ENCODE data around the gene KRTAP9-8. TPM values are rescaled to one million over a fixed set of nuclear protein-coding genes. Genes with fewer than 3 reads are reported as not detected.
"Not testable (repeated sequence)": the region's sequence is repeated elsewhere in the genome, so short reads cannot be mapped to it uniquely, and the experiment has no call there.

The KRTAP9-8 gene
- total RNA-seq, 1 donor from 2014 or later: not detected

DNA sequence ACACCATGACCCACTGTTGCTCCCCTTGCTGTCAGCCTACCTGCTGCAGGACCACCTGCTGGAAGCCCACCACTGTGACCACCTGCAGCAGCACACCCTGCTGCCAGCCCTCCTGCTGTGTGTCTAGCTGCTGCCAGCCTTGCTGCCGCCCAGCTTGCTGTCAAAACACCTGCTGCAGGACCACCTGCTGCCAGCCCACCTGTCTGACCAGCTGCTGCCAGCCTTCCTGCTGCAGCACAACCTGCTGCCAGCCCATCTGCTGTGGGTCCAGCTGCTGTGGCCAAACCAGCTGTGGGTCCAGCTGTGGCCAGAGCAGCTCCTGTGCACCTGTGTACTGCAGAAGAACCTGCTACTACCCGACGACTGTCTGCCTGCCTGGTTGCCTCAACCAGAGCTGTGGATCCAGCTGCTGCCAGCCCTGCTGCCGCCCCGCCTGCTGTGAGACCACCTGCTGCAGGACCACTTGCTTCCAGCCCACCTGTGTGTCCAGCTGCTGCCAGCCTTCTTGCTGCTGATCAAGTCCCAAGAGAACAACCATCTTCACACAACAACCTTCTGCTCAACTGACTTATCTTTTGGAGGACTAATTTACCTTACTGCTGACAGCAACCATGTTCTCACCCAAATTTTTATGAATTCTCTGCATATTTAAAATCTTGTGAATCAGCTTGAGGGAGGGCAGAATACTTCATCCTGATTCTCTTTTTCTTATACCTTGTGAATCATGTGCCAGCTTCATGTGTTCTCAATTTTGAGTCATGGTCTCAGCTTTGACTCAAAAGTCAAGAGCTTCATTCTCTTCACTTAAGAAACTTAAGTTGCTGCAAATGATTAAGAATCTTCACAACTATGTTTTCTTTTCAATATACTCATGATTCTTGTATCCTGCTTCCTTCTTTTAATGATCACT lies 17.8 kb downstream of the KRTAP9-8 start, which contains the start of gene KRTAP9-9:
Gene KRTAP9-9, plus strand, starts transcription at position 4 of the 910 bp plus-strand sequence.
- not testable (repeated sequence) for DNase-seq (ENCODE audit: low read depth in 2 of 2)

- DNase-seq (ENCODE audit: low read depth in 2 of 2): no peak
Observed at GRCh38 chr17:41256291-41256685, 18.5 kb downstream of the KRTAP9-8 start.

GRCh38 chr17:41258406-41258805 lies 20.6 kb downstream of the KRTAP9-8 start:
- no peak for DNase-seq (ENCODE audit: low read depth in 2 of 2)

DNA sequence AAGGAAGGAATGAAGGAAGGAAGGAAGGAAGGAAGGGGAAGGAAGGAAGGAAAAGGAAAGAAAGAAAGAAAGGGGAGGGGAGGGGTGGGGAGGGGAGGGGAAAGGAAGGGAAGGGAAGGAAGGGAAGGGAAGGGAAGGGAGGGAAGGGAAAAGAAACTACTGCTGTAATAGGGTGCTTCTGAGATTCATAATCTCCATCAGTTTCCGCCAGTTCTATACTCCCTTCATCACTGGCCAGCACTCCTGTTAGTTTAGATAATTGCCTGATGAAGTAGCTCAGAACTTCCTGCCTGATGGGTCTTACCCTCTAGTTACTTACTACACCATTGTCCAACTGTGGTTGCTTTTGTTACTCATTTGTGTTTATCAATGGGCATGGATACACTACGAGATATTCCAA lies 25.4 kb downstream of the KRTAP9-8 start:
- DNase-seq (ENCODE audit: low read depth in 2 of 2): no peak

- no peak for DNase-seq (ENCODE audit: low read depth in 2 of 2)
Observed at GRCh38 chr17:41264599-41264998, 26.8 kb downstream of the KRTAP9-8 start.

DNA sequence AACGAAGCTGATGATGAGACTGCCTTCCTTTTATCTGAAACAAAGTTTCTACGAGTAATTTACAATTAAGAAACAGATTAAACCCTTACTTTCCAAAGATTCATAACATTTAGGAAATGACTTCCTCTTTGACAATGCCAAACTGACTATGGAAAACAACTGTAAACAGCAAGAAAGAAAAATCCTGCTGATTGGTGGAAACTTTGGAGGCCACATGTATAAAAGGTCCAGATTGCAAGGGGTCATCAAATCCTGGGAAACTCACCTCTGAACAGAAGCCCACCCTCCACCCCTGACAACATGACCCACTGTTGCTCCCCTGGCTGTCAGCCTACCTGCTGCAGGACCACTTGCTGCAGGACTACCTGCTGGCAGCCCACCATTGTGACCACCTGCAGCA lies 27.3 kb downstream of the KRTAP9-8 start, which contains the start of gene KRTAP9-6:
Gene KRTAP9-6, plus strand, starts transcription at position 301 of the 400 bp plus-strand sequence. Its CDS starts 0 bp downstream, at position 301.
- no peak for DNase-seq (ENCODE audit: low read depth in 2 of 2)

- no peak for DNase-seq (ENCODE audit: low read depth in 2 of 2)
Observed at GRCh38 chr17:41267711-41268110, 29.9 kb downstream of the KRTAP9-8 start.

DNA sequence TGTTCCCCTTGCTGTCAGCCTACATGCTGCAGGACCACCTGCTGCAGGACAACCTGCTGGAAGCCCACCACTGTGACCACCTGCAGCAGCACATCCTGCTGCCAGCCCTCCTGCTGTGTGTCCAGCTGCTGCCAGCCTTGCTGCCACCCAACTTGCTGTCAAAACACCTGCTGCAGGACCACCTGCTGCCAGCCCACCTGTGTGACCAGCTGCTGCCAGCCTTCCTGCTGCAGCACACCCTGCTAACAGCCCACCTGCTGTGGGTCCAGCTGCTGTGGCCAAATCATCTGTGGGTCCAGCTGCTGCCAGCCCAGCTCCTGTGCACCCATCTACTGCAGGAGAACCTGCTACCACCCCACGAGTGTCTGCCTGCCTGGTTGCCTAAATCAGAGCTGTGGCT lies 33.5 kb downstream of the KRTAP9-8 start:
- not testable (repeated sequence) for DNase-seq (ENCODE audit: low read depth in 2 of 2)

- no peak for DNase-seq (ENCODE audit: low read depth in 2 of 2)
Observed at GRCh38 chr17:41271858-41272257, 34.1 kb downstream of the KRTAP9-8 start.

- not testable (repeated sequence) for DNase-seq (ENCODE audit: low read depth in 2 of 2)
Observed at GRCh38 chr17:41275648-41276190, 37.9 kb downstream of the KRTAP9-8 start, which contains the start of gene KRTAP9-7. Gene KRTAP9-7 (plus strand): TSS chr17:41275698. CDS start chr17:41275698, 0 bp downstream.

DNA sequence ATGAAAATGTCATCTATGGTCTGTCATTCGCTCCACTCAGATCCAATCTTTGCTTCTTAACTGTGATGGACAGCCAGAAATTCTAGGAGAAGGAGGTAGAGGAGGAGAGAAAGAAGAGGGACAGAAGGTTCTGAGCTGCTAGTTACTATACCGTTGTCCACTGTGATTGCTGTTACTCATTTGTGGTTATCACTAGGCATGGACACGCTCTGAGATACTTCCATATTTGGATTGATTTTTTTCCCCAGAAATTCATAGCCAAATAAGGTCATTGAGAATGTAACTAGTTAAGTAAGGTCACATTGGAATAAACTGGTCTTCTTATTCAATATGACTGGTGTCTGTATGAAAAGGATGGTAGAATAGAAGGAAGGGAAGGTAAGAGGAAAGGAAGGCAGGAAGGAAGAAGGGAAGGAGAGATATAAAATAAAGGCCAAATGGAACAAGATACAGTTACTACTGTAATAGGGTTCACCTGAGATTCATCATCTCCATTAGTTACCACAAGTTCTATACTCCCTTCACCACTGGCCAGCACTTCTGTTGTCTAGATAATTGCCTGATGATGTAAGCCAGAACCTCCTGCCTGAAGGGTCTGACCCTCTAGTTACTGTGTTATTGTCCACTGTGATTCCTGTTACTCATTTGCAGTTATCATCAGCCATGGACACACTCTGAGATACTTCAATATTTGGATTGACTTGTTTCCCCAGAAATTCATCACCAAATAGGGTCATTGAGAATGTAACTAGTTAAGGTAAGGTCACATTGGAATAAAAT lies 40.6 kb downstream of the KRTAP9-8 start:
- DNase-seq (ENCODE audit: low read depth in 2 of 2): no peak

GRCh38 chr17:41284043-41284442 lies 46.2 kb downstream of the KRTAP9-8 start:
- DNase-seq (ENCODE audit: low read depth in 2 of 2): no peak

DNA sequence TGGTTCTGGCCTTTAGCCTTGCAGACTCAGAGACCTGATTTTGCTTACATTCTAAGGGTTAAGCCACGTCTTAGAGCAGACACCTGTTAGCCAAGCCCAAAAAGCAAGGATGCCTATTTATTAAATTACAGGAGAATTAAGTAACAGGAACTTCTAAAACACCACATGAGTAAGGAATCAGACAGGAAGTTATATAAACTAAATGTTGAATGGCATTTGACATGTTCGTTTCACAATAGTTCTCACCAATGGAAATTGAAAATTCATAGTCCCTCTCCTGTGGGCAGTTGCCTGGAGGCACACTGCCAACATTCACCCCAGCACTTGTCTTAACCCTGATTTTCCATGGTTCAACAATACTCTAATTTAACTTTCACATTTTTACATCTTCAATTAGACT lies 46.7 kb downstream of the KRTAP9-8 start:
- DNase-seq (ENCODE audit: low read depth in 2 of 2): no peak

- no peak for DNase-seq (ENCODE audit: low read depth in 2 of 2)
Observed at GRCh38 chr17:41287050-41287449, 49.3 kb downstream of the KRTAP9-8 start.

Other genes starting within 250 kb of the KRTAP9-8 start
- not detected in 2 replicates for gene KRTAP3-3, start 243.8 kb upstream of the KRTAP9-8 start, total RNA-seq
- not detected in 2 replicates for gene KRTAP3-2, start 238.1 kb upstream of the KRTAP9-8 start, total RNA-seq
- gene KRTAP3-1, start 228.9 kb upstream of the KRTAP9-8 start, total RNA-seq: not detected in 2 replicates
- gene KRTAP1-5, start 210.8 kb upstream of the KRTAP9-8 start, total RNA-seq: not detected in 2 replicates
- not detected in 2 replicates for gene KRTAP1-4, start 207.8 kb upstream of the KRTAP9-8 start, total RNA-seq
- not detected in 2 replicates for gene KRTAP1-3, start 203.1 kb upstream of the KRTAP9-8 start, total RNA-seq
- gene KRTAP1-1, start 196.5 kb upstream of the KRTAP9-8 start, total RNA-seq: not detected in 2 replicates
- not detected in 2 replicates for gene KRTAP2-1, start 190.7 kb upstream of the KRTAP9-8 start, total RNA-seq
- not detected in 2 replicates for gene KRTAP2-2, start 182.8 kb upstream of the KRTAP9-8 start, total RNA-seq
- not detected in 2 replicates for gene KRTAP2-3, start 177.9 kb upstream of the KRTAP9-8 start, total RNA-seq
- gene KRTAP2-4, start 172.1 kb upstream of the KRTAP9-8 start, total RNA-seq: not detected in 2 replicates
- not detected in 2 replicates for gene KRTAP4-7, start 153.8 kb upstream of the KRTAP9-8 start, total RNA-seq
- not detected in 2 replicates for gene KRTAP4-8, start 139.9 kb upstream of the KRTAP9-8 start, total RNA-seq
- gene KRTAP4-16, start 135.8 kb upstream of the KRTAP9-8 start, total RNA-seq: not detected in 2 replicates
- gene KRTAP4-9, start 132.6 kb upstream of the KRTAP9-8 start, total RNA-seq: not detected in 2 replicates
- not detected in 2 replicates for gene KRTAP4-11, start 119.6 kb upstream of the KRTAP9-8 start, total RNA-seq
- not detected in 2 replicates for gene KRTAP4-12, start 113.8 kb upstream of the KRTAP9-8 start, total RNA-seq
- gene KRTAP4-6, start 97.5 kb upstream of the KRTAP9-8 start, total RNA-seq: not detected in 2 replicates
- gene KRTAP4-5, start 88.2 kb upstream of the KRTAP9-8 start, total RNA-seq: not detected in 2 replicates
- not detected in 2 replicates for gene KRTAP4-4, start 77.3 kb upstream of the KRTAP9-8 start, total RNA-seq
- gene KRTAP4-3, start 69.8 kb upstream of the KRTAP9-8 start, total RNA-seq: not detected in 2 replicates
- not detected in 2 replicates for gene KRTAP4-2, start 59.8 kb upstream of the KRTAP9-8 start, total RNA-seq
- not detected in 2 replicates for gene KRTAP4-1, start 53.1 kb upstream of the KRTAP9-8 start, total RNA-seq
- not detected in 2 replicates for gene KRTAP9-1, start 48.1 kb upstream of the KRTAP9-8 start, total RNA-seq
- not detected in 2 replicates for gene KRTAP9-2, start 11.4 kb upstream of the KRTAP9-8 start, total RNA-seq
- not detected in 2 replicates for gene KRTAP9-3, start 5.5 kb upstream of the KRTAP9-8 start, total RNA-seq
- gene KRTAP9-4, start 11.7 kb downstream of the KRTAP9-8 start, total RNA-seq: not detected in 2 replicates
- gene KRTAP9-9, start 17.4 kb downstream of the KRTAP9-8 start, total RNA-seq: not detected in 2 replicates
- gene KRTAP9-6, start 27.4 kb downstream of the KRTAP9-8 start, total RNA-seq: not detected in 2 replicates
- gene KRTAP9-7, start 37.7 kb downstream of the KRTAP9-8 start, total RNA-seq: not detected in 2 replicates
- not detected in 2 replicates for gene KRTAP29-1, start 64.9 kb downstream of the KRTAP9-8 start, total RNA-seq
- gene KRTAP16-1, start 71.3 kb downstream of the KRTAP9-8 start, total RNA-seq: not detected in 2 replicates
- not detected in 2 replicates for gene KRTAP17-1, start 77.7 kb downstream of the KRTAP9-8 start, total RNA-seq
- not detected in 2 replicates for gene KRT33A, start 112.8 kb downstream of the KRTAP9-8 start, total RNA-seq
- not detected in 2 replicates for gene KRT33B, start 131.8 kb downstream of the KRTAP9-8 start, total RNA-seq
- gene KRT34, start 144.3 kb downstream of the KRTAP9-8 start, total RNA-seq: under 0.01 TPM in 1 of 2 replicates, not detected in the other
- not detected in 2 replicates for gene KRT31, start 159.6 kb downstream of the KRTAP9-8 start, total RNA-seq
- not detected in 2 replicates for gene KRT37, start 186.6 kb downstream of the KRTAP9-8 start, total RNA-seq
- not detected in 2 replicates for gene KRT38, start 203.0 kb downstream of the KRTAP9-8 start, total RNA-seq
- not detected in 2 replicates for gene KRT32, start 229.4 kb downstream of the KRTAP9-8 start, total RNA-seq
- gene KRT35, start 243.2 kb downstream of the KRTAP9-8 start, total RNA-seq: not detected in 2 replicates

Measured in dermis microvascular lymphatic vessel endothelial cell (primary cell).